HEK293 (cell line): ENCODE data around the gene MRPS11.

Source experiments
- CTCF ChIA-PET: fragments of 350-600 bp; formaldehyde crosslinking; extraction: SDS; loops from one replicate; lab custom pipeline; 2021; ENCODE audit warnings: antibody characterized with exemption; lab: Yijun Ruan, JAX
- POLR2A ChIA-PET: fragments of 300-600 bp; formaldehyde crosslinking; extraction: SDS; loops from one replicate; lab custom pipeline; 2020; ENCODE audit warnings: antibody characterized with exemption, inconsistent platforms; lab: Yijun Ruan, JAX
- H3K27ac ChIP-seq: fragments of 200-500 bp; sonication (Bioruptor generic); 2 replicates; pipeline ENCODE4 v1.5.1; 2014; ENCODE audit warnings: low read depth, low read length, control low read depth, inconsistent platforms; ENCODE audit errors: extremely low read depth
- H3K36me3 ChIP-seq, 2 experiments: fragments of 200-500 bp in 1 of 2; sonication (Bioruptor generic) in 1 of 2; 1 replicate in 1 of 2; 2 replicates in 1 of 2; pipeline ENCODE4 v1.5.1; 2014 to 2017; ENCODE audit warnings: inconsistent platforms in 2 of 2, low read length in 2 of 2; ENCODE audit not compliant: control insufficient read depth in 2 of 2, insufficient read depth in 1 of 2
- H3K4me1 ChIP-seq: fragments of 200-500 bp; sonication (Bioruptor generic); 2 replicates; pipeline ENCODE4 v1.5.1; 2014; ENCODE audit warnings: mild to moderate bottlenecking, low read length, inconsistent platforms; ENCODE audit not compliant: control insufficient read depth, insufficient read depth
- H3K4me3 ChIP-seq: 2 replicates; pipeline ENCODE4 v1.5.1; 2011; ENCODE audit warnings: low read depth, mild to moderate bottlenecking, control low read depth, low read length, moderate library complexity
- H3K9me3 ChIP-seq: fragments of 200-500 bp; sonication (Bioruptor generic); 2 replicates; pipeline ENCODE4 v1.5.1; 2014; ENCODE audit warnings: low read depth, low read length, inconsistent platforms; ENCODE audit not compliant: control insufficient read depth, insufficient read depth
- BCL11A ChIP-seq: fragments of 450-650 bp; formaldehyde crosslinking; IDR thresholded peaks from 2 replicates; pipeline ENCODE4 v1.5.1; 2016; ENCODE audit warnings: low read depth, missing biosample characterization, missing genetic modification characterization
- CTCF ChIP-seq: fragments of 450-650 bp; formaldehyde crosslinking; IDR thresholded peaks from 2 replicates; pipeline ENCODE4 v1.5.1; 2016; ENCODE audit warnings: missing biosample characterization, missing genetic modification characterization
- HOXA7 ChIP-seq: sonication (generic); formaldehyde crosslinking; IDR thresholded peaks from 2 replicates; pipeline ENCODE4 v1.8.1; 2022; ENCODE audit warnings: missing genetic modification reagents, borderline replicate concordance
- IKZF3 ChIP-seq: fragments of 450-650 bp; IDR thresholded peaks from 2 replicates; pipeline ENCODE4 v1.5.0; 2018; ENCODE audit warnings: missing biosample characterization, mild to moderate bottlenecking, missing genetic modification characterization, moderate library complexity
- INSM2 ChIP-seq: fragments of 450-650 bp; formaldehyde crosslinking; IDR thresholded peaks from 2 replicates; pipeline ENCODE4 v1.5.1; 2016; ENCODE audit warnings: missing biosample characterization, missing genetic modification characterization
- KLF7 ChIP-seq: fragments of 450-650 bp; formaldehyde crosslinking; IDR thresholded peaks from 2 replicates; pipeline ENCODE4 v1.5.1; 2016; ENCODE audit warnings: missing biosample characterization, missing genetic modification characterization, borderline replicate concordance
- PRDM10 ChIP-seq: fragments of 450-650 bp; formaldehyde crosslinking; IDR thresholded peaks from 2 replicates; pipeline ENCODE4 v1.5.1; 2016; ENCODE audit warnings: missing biosample characterization, missing genetic modification characterization
- ZBTB17 ChIP-seq: fragments of 450-650 bp; formaldehyde crosslinking; IDR thresholded peaks from 2 replicates; pipeline ENCODE4 v1.5.1; 2016; ENCODE audit warnings: missing biosample characterization, missing genetic modification characterization
- ZBTB20 ChIP-seq: fragments of 450-650 bp; formaldehyde crosslinking; IDR thresholded peaks from 2 replicates; pipeline ENCODE4 v1.5.1; 2016; ENCODE audit warnings: missing biosample characterization, missing genetic modification characterization
- ZBTB7A ChIP-seq: fragments of 450-650 bp; formaldehyde crosslinking; IDR thresholded peaks from 2 replicates; pipeline ENCODE4 v1.5.1; 2016; ENCODE audit warnings: low read depth, missing biosample characterization, missing genetic modification characterization
- ZFP69B ChIP-seq: fragments of 450-650 bp; formaldehyde crosslinking; IDR thresholded peaks from 2 replicates; pipeline ENCODE4 v1.5.1; 2016; ENCODE audit warnings: missing biosample characterization, missing genetic modification characterization
- ZIC2 ChIP-seq: fragments of 450-650 bp; formaldehyde crosslinking; IDR thresholded peaks from 2 replicates; pipeline ENCODE4 v1.5.1; 2016; ENCODE audit warnings: missing biosample characterization, missing genetic modification characterization
- ZNF112 ChIP-seq: fragments of 450-650 bp; formaldehyde crosslinking; IDR thresholded peaks from 2 replicates; pipeline ENCODE4 v1.5.0; 2017; ENCODE audit warnings: missing biosample characterization, missing genetic modification characterization
- ZNF157 ChIP-seq: fragments of 450-650 bp; formaldehyde crosslinking; IDR thresholded peaks from 2 replicates; pipeline ENCODE4 v1.5.1; 2016; ENCODE audit warnings: missing biosample characterization, missing genetic modification characterization
- ZNF266 ChIP-seq: fragments of 450-650 bp; formaldehyde crosslinking; IDR thresholded peaks from 2 replicates; pipeline ENCODE4 v1.5.1; 2016; ENCODE audit warnings: missing biosample characterization, missing genetic modification characterization, low read depth
- ZNF335 ChIP-seq: fragments of 450-650 bp; formaldehyde crosslinking; conservative IDR thresholded peaks from 2 replicates; pipeline ENCODE4 v1.5.1; 2016; ENCODE audit warnings: missing biosample characterization, missing genetic modification characterization
- ZNF341 ChIP-seq: fragments of 450-650 bp; formaldehyde crosslinking; IDR thresholded peaks from 2 replicates; pipeline ENCODE4; 2016; ENCODE audit warnings: low read depth, missing biosample characterization, missing genetic modification characterization
- ZNF404 ChIP-seq: fragments of 450-650 bp; formaldehyde crosslinking; IDR thresholded peaks from 2 replicates; pipeline ENCODE4 v1.5.1; 2017; ENCODE audit warnings: missing biosample characterization, missing genetic modification characterization
- ZNF416 ChIP-seq: fragments of 450-650 bp; formaldehyde crosslinking; IDR thresholded peaks from 2 replicates; pipeline ENCODE4 v1.5.1; 2016; ENCODE audit warnings: missing biosample characterization, missing genetic modification characterization
- ZNF544 ChIP-seq: fragments of 450-650 bp; formaldehyde crosslinking; IDR thresholded peaks from 2 replicates; pipeline ENCODE4 v1.5.0; 2017; ENCODE audit warnings: missing biosample characterization, missing genetic modification characterization
- ZNF560 ChIP-seq: fragments of 450-650 bp; formaldehyde crosslinking; IDR thresholded peaks from 2 replicates; pipeline ENCODE4 v1.5.1; 2017; ENCODE audit warnings: missing biosample characterization, missing genetic modification characterization, borderline replicate concordance
- ZNF600 ChIP-seq: fragments of 450-650 bp; formaldehyde crosslinking; IDR thresholded peaks from 2 replicates; pipeline ENCODE4 v1.5.1; 2016; ENCODE audit warnings: missing biosample characterization, missing genetic modification characterization
- ZNF610 ChIP-seq: fragments of 450-650 bp; formaldehyde crosslinking; IDR thresholded peaks from 2 replicates; pipeline ENCODE4 v1.5.1; 2016; ENCODE audit warnings: missing biosample characterization, missing genetic modification characterization, borderline replicate concordance
- ZNF624 ChIP-seq: fragments of 450-650 bp; formaldehyde crosslinking; IDR thresholded peaks from 2 replicates; pipeline ENCODE4 v1.5.1; 2017; ENCODE audit warnings: missing biosample characterization, missing genetic modification characterization
- ZNF654 ChIP-seq: fragments of 450-650 bp; formaldehyde crosslinking; IDR thresholded peaks from 2 replicates; pipeline ENCODE4 v1.5.1; 2016; ENCODE audit warnings: low read depth, missing biosample characterization, missing genetic modification characterization
- ZNF76 ChIP-seq: fragments of 450-650 bp; formaldehyde crosslinking; IDR thresholded peaks from 2 replicates; pipeline ENCODE4; 2016; ENCODE audit warnings: low read depth, missing biosample characterization, missing genetic modification characterization, borderline replicate concordance
- ZSCAN30 ChIP-seq: fragments of 450-650 bp; IDR thresholded peaks from 2 replicates; pipeline ENCODE4 v1.5.1; 2018; ENCODE audit warnings: missing biosample characterization, mild to moderate bottlenecking, missing genetic modification characterization, moderate library complexity
- ZXDB ChIP-seq: fragments of 450-650 bp; formaldehyde crosslinking; IDR thresholded peaks from 2 replicates; pipeline ENCODE4 v1.5.1; 2016; ENCODE audit warnings: missing biosample characterization, missing genetic modification characterization

The MRPS11 gene

GRCh38 chr15:88454867-88455810 lies 12.4 kb upstream of the MRPS11 start:
- POLR2A ChIA-PET = interaction anchor here (3.7 kb wide), 1 partner anchor 12 kb away, joined by 19 read pairs; the partner anchor contains the start of genes MRPL46 and MRPS11
- peaks cover 14 to 36% of the 10 kb centered on the region in 2 experiments; a peak in 2 of 3 replicates for H3K36me3 ChIP-seq
- TF ChIP-seq INSM2 (tag by site-specific recombination) (no peak), ZNF341 (tag by site-specific recombination) (peak; percentile 11; the same call in 1 of the 2 replicates), ZNF624 (tag by site-specific recombination) (no peak), ZNF157 (tag by site-specific recombination) (no peak), ZNF266 (tag by site-specific recombination) (no peak), ZNF600 (tag by site-specific recombination) (no peak), CTCF (peak; percentile 82), ZNF610 (no peak), ZNF76 (no peak), ZIC2 (tag by site-specific recombination) (no peak), ZBTB17 (peak; percentile 73), ZXDB (tag by site-specific recombination) (no peak), ZNF654 (tag by site-specific recombination) (peak; percentile 42), ZFP69B (no peak), ZNF112 (tag by site-specific recombination) (no peak), BCL11A (tag by site-specific recombination) (no peak), ZNF416 (tag by site-specific recombination) (no peak), ZNF560 (tag by site-specific recombination) (no peak), ZBTB7A (tag by site-specific recombination) (no peak), IKZF3 (tag by site-specific recombination) (no peak), ZNF544 (tag by site-specific recombination) (no peak), ZNF335 (tag by site-specific recombination) (no peak), ZSCAN30 (tag by site-specific recombination) (no peak), ZBTB20 (no peak), PRDM10 (tag by site-specific recombination) (0 out of 2 replicates have a peak, but pooled peaks have one; percentile 12), HOXA7 (CRISPR knock-in tag) (no peak), KLF7 (no peak), ZNF404 (tag by site-specific recombination) (no peak)
- TF ChIP-seq, all 188 proteins: peak for 5
- no peak overlapping the region for H3K27ac ChIP-seq
- no peak overlapping the region for H3K4me3 ChIP-seq
- H3K9me3 ChIP-seq = no peaks in the 10 kb centered on the region
- CTCF ChIA-PET = interaction anchor here (0.5 to 3.7 kb wide), 34 partner anchors 9 to 1041 kb away, joined by 3 to 27 read pairs (median 4); partner anchors contain the start of genes MRPL46 and MRPS11
- H3K4me1 ChIP-seq = no peaks in the 10 kb centered on the region
